Lung (tissue), 12 donors: Measurements from ENCODE around the gene MDC1. TPM values are rescaled to one million over a fixed set of nuclear protein-coding genes. Genes with fewer than 3 reads are reported as not detected.

Experiments used
- ATAC-seq: fragments of 200-7000 bp; cut with Tn5 transposase; one replicate; pipeline ENCODE4 v1.9.1; 2020; ENCODE audit warnings: moderate number of reproducible peaks; ENCODE audit not compliant: insufficient read depth, low FRiP score
- DNase-seq, 3 donors: peaks; one replicate each; pipeline ENCODE4 v3.0.0-alpha.2; 2013 to 2017
- H3K27ac ChIP-seq, 2 donors: one replicate each; pipeline ENCODE4 v1.5.1; 2013; ENCODE audit warnings: mild to moderate bottlenecking in 2 of 2, moderate library complexity in 2 of 2, control low read depth in 1 of 2, inconsistent platforms in 1 of 2, low read depth in 1 of 2, low read length in 1 of 2
- H3K27me3 ChIP-seq, 3 donors: one replicate each; pipeline ENCODE4 v1.5.1; 2013; ENCODE audit warnings: low read length in 2 of 3; ENCODE audit not compliant: control insufficient read depth in 3 of 3, insufficient read depth in 3 of 3
- H3K36me3 ChIP-seq, 4 donors: one replicate each; pipeline ENCODE4 v1.5.1; 2013; ENCODE audit warnings: low read length in 4 of 4, mild to moderate bottlenecking in 1 of 4, moderate library complexity in 1 of 4; ENCODE audit not compliant: control insufficient read depth in 4 of 4, insufficient read depth in 4 of 4
- H3K4me1 ChIP-seq, 5 donors: one replicate each; pipeline ENCODE4 v1.5.1; 2013; ENCODE audit warnings: low read length in 5 of 5, mild to moderate bottlenecking in 2 of 5, moderate library complexity in 1 of 5; ENCODE audit not compliant: control insufficient read depth in 5 of 5, insufficient read depth in 5 of 5
- H3K4me3 ChIP-seq: one replicate; pipeline ENCODE4 v1.5.1; 2013; ENCODE audit warnings: mild to moderate bottlenecking, control low read depth, moderate library complexity
- H3K9ac ChIP-seq, 2 donors: one replicate each; pipeline ENCODE4 v1.5.1; 2013; ENCODE audit warnings: low read length in 2 of 2, control low read depth in 1 of 2; ENCODE audit not compliant: insufficient read depth in 1 of 2
- H3K9me3 ChIP-seq, 4 donors: one replicate each; pipeline ENCODE4 v1.5.1; 2013; ENCODE audit warnings: low read length in 3 of 4, mild to moderate bottlenecking in 1 of 4, moderate library complexity in 1 of 4; ENCODE audit not compliant: control insufficient read depth in 4 of 4, insufficient read depth in 3 of 4
- WGBS, 2 donors: extraction: QIAGEN DNeasy Blood & Tissue Kit; methylation state at CpG; one replicate each; pipeline ENCODE4 v1.1.7; 2013; 5-methylcytosine and 5-hydroxymethylcytosine counted together
- polyA plus RNA-seq, 2 donors: library from polyadenylated mRNA; stranded (reverse); fragments of 200-250 nt; gene quantifications; one replicate each; pipeline ENCODE4 v1.2.1, GENCODE V29; 2013
- total RNA-seq, 2 donors: library from RNA; depleted of rRNA in 1 of 2; stranded (reverse); fragments of >200 nt in 1 of 2; gene quantifications; one replicate each; pipeline ENCODE4 v1.2.1, GENCODE V29; 2014 to 2021
- TF ChIP-seq, protein P1 (sequence below): IDR thresholded peaks from 2 replicates; pipeline ENCODE4 v1.5.1; 2012; ENCODE audit warnings: mild to moderate bottlenecking; ENCODE audit errors: control extremely low read depth, extremely low read depth
- donor health status: control.
- donor health status: control.
- donor health status: Bipolar disorder and iron deficiency.
- donor health status: healthy.
- donor health status: DM: yes; HTN: yes; CAD: no.

Gene MDC1
- total and polyA plus RNA-seq, 4 donors = 9.9 to 34.0 (median 12.4) TPM

DNA sequence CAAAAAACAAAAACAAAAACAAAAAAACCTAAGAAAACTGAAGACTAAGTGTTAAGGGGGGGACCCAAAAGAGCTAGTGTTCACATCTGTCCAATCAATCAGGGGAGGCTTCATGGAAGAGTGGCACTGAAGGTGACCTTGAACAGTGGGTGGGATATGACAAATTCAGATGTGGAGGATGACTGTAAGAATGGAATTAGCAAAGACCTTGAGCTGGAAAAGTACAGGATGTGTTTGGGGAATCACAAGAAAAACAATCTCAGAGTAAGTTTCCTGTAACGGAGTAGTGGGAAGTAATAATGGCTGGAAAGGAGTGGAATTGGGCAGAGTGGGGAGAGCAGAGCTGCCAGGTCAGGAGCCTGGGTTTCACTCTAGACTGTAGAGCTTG lies 30.2 kb upstream of the MDC1 start:
- DNase-seq (no peak), ATAC-seq (no peak)
- 69 to 86% methylated on average over 1 of the region's 1 CpG for WGBS, 2 donors
- H3K4me3 ChIP-seq = no peak overlapping the region
- no peaks in the 10 kb centered on the region for H3K27me3 ChIP-seq
- no peak overlapping the region for H3K9ac ChIP-seq
- H3K9me3 ChIP-seq = no peaks in the 10 kb centered on the region
- peaks cover 0 to under 1% (median 0%) of the 10 kb centered on the region in 4 donors for H3K36me3 ChIP-seq
- peaks cover 6 to 25% (median 11%) of the 10 kb centered on the region in 5 donors for H3K4me1 ChIP-seq
- peak overlapping the region in 1 of 2 donors; percentile 46 for H3K27ac ChIP-seq
- TF ChIP-seq, protein P1, sequence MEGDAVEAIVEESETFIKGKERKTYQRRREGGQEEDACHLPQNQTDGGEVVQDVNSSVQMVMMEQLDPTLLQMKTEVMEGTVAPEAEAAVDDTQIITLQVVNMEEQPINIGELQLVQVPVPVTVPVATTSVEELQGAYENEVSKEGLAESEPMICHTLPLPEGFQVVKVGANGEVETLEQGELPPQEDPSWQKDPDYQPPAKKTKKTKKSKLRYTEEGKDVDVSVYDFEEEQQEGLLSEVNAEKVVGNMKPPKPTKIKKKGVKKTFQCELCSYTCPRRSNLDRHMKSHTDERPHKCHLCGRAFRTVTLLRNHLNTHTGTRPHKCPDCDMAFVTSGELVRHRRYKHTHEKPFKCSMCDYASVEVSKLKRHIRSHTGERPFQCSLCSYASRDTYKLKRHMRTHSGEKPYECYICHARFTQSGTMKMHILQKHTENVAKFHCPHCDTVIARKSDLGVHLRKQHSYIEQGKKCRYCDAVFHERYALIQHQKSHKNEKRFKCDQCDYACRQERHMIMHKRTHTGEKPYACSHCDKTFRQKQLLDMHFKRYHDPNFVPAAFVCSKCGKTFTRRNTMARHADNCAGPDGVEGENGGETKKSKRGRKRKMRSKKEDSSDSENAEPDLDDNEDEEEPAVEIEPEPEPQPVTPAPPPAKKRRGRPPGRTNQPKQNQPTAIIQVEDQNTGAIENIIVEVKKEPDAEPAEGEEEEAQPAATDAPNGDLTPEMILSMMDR = no peak

DNA sequence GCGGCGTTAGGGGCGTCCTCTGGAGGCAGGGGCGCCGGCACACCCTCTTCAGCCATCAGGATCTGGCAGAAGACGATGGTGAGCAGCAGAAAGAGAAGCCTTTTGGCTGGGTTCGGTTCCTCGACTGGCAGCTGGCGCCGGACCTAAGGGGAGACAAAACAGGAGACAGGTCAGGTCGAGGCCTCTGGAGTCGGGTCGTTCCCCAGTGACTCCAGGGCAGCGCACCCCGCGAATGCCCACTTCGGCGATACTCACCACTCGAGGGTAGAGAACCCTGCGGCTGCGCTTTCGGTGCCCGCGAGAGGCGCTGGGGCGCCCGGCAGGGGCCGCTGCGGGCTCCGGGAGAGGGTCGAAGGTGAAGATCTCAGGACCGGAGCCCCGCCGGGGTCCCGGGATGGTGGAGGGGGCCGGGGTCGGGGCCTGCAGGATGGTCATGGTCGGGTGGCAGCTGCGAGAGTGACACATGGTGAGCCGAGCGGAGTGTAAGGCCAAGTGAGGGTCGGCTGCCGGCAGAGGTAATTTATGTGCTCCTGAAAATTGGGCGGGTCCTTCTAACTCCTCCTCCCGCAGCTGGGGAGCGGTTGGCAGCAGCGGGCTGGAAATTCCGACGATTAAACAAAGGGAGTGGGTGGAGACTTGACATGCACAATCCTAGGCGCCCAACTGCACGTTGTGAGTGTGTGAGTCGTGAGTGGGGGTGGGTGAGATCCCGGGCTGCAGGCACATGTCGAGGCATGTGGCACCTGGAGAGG lies 27.1 kb upstream of the MDC1 start, which contains the start of gene IER3:
Gene IER3, minus strand, starts transcription at position 494 of the 752 bp plus-strand sequence. Its CDS starts 29 bp downstream, at position 465.
- no peaks in the 10 kb centered on the region for H3K27me3 ChIP-seq
- TF ChIP-seq, protein P1 = peak; percentile 25
- ATAC-seq (peak; percentile 51), DNase-seq (peak; percentile 90 to 94 (median 93))
- peak within 1 kb of the TSS; percentile 74 for H3K4me3 ChIP-seq
- peak within 1 kb of the TSS; percentile 95 to 98 for H3K27ac ChIP-seq
- H3K9me3 ChIP-seq = no peaks in the 10 kb centered on the region
- WGBS, 2 donors = 1% methylated on average over 53 to 54 of the region's 54 CpGs
- peaks cover 0 to 17% (median 13%) of the 10 kb centered on the region in 4 donors for H3K36me3 ChIP-seq
- peaks cover 0 to 29% (median 16%) of the 10 kb centered on the region in 5 donors for H3K4me1 ChIP-seq
- peak within 1 kb of the TSS; percentile 43 to 85 for H3K9ac ChIP-seq

DNA sequence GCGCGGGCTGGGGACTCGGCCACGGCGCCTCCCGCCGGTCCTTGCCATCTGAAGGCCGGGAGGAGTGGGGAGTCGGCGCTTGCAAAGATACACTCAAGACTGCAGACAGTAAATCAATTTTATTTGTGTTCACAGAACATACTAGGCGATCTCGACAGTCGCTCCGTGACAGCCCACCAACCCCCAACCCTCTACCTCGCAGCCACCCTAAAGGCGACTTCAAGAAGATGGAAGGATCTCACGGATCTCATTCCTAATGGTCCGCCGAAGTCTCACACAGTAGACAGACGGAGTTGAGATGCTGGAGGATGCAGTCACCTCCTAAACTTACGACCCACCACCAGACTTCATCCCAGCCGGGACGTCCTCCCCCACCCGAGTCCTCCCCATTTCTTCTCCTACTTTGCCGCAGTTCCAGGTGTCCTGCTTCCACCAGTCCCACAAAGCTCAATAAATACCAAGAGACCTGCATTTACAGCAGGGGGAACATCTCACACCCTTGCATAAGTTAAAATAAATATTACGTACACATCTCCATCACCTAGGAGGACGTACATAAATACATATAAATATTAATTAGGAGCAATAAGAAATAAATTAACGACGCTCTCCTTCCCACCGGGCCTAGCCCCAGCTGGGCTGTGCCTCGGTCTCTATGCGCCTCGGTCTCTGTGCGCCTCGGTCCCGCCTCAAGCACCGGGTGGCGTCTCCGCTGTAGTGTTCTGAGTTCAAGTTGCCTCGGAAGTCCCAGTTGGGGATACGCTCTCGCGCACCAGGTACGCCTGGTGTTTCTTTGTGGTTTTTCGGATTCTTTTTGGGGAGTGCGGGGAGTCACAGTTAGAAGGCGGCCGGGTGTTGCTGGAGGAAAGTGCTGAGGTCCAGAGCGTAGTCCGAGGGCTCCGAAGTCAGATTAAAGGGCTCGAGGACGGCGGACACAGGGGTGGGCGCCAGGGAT lies 26.3 kb upstream of the MDC1 start:
- Histone ChIP-seq H3K9ac (peak overlapping the region; percentile 43 to 85), H3K27ac (peak overlapping the region; percentile 95 to 98), H3K4me3 (peak overlapping the region; percentile 74), H3K4me1 (peaks cover 0 to 29% (median 15%) of the 10 kb centered on the region in 5 donors), H3K9me3 (no peaks in the 10 kb centered on the region), H3K27me3 (no peaks in the 10 kb centered on the region), H3K36me3 (peaks cover 4 to 23% (median 15%) of the 10 kb centered on the region in 4 donors)
- DNase-seq = peak; percentile 56 to 65 (median 57)
- no peak for ATAC-seq
- TF ChIP-seq, protein P1 = no peak
- 2 to 3% methylated on average over 55 of the region's 55 CpGs for whole genome bisulfite sequencing, 2 donors
